ENCODE data around the gene NR4A1. TPM values are rescaled to one million over a fixed set of nuclear protein-coding genes. Genes with fewer than 3 reads are reported as not detected.
A peak's percentile ranks its signal among the peaks of the same experiment; 100 is the strongest.

NR4A1 gene
- total RNA-seq, 1 donor from 2014 or later: 51.0 TPM

DNA sequence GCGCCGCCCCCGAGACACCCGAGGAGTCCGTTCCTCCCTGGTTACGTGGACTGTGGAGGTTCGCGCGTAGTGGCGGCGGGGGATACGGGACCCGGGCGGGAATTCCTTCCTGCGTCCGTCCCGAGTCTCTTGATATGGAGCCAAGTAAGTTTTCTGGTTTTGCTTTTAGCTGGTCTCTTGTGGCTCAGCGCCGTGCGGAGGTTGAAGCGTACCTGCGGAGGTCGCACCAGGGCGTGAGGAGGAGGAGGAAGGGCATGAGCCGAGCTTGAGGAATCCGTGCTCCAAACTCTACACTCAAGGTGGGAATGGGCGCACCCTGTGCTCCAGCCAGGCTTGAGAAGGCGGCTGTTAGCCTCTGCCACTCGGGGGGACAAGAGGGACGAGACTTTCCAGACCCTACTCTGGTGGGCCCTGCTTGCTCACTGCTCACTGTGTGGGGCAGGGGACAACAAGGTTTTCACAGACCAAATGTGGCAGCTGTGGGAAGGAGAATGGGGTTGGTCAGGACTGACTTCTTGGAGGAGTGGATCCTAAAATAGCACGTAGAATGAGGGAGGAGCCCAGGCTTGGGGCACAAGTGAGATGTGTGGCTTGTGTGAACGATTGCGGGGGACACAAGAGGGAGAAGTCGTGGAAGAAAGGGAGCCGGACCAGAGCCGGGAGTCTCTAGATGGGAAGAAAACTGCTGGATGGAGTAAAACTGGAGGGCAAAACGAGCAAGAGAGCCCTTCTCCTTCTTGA is 19.1 kb downstream of the NR4A1 start:
- H3K4me1 Mint-ChIP-seq: peaks cover 56% of the 10 kb centered on the region
- no peak for DNase-seq (ENCODE audit: low read depth, low spot score)
- peaks cover 3% of the 10 kb centered on the region for H3K9me3 Mint-ChIP-seq
- peak overlapping the region; percentile 79 for H3K27ac Mint-ChIP-seq (ENCODE audit: unreplicated experiment)
- TF ChIP-seq, protein P1, sequence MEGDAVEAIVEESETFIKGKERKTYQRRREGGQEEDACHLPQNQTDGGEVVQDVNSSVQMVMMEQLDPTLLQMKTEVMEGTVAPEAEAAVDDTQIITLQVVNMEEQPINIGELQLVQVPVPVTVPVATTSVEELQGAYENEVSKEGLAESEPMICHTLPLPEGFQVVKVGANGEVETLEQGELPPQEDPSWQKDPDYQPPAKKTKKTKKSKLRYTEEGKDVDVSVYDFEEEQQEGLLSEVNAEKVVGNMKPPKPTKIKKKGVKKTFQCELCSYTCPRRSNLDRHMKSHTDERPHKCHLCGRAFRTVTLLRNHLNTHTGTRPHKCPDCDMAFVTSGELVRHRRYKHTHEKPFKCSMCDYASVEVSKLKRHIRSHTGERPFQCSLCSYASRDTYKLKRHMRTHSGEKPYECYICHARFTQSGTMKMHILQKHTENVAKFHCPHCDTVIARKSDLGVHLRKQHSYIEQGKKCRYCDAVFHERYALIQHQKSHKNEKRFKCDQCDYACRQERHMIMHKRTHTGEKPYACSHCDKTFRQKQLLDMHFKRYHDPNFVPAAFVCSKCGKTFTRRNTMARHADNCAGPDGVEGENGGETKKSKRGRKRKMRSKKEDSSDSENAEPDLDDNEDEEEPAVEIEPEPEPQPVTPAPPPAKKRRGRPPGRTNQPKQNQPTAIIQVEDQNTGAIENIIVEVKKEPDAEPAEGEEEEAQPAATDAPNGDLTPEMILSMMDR (conservative IDR thresholded peaks at IDR 0.05): no peak
- peak overlapping the region; percentile 93 for H3K4me3 Mint-ChIP-seq
- H3K36me3 Mint-ChIP-seq (ENCODE audit: low read depth): peaks cover 9% of the 10 kb centered on the region
- H3K27me3 Mint-ChIP-seq (ENCODE audit: low read depth): no peaks in the 10 kb centered on the region

DNA sequence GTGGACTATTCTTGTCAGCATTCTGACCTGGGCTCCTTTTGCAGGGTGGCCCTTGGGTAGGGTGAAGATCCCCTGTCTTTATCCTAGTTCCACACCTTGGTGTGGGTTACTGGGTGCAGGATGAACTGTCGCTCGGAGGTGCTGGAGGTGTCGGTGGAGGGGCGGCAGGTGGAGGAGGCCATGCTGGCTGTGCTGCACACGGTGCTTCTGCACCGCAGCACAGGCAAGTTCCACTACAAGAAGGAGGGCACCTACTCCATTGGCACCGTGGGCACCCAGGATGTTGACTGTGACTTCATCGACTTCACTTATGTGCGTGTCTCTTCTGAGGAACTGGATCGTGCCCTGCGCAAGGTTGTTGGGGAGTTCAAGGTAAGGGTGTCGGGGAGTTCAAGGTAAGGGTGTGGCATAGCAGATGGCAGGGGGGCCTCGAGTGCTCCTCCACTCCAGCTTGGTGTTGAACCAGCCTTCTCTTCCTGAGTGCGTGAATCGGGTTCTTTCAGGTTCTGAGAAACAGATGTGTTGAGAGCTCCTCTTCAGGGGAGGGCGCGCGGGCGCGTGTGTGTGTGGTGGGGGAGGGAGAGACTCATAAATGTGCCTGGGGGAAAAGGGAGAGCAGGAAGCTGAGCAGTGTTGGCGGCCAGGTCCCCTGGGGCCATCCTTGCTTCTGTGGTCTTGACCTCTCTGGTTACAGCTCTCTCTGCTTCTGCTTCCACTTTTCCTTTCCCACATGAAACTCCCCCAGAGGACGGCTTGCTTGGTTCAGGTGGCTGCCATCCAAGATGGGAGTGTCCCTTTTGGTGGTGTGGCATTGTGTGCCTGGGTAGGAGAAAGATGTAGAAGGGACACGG is 22.5 kb downstream of the NR4A1 start:
- peaks cover 46% of the 10 kb centered on the region for H3K4me1 Mint-ChIP-seq
- H3K27me3 Mint-ChIP-seq (ENCODE audit: low read depth): no peaks in the 10 kb centered on the region
- peaks cover 3% of the 10 kb centered on the region for H3K9me3 Mint-ChIP-seq
- peaks cover 14% of the 10 kb centered on the region for H3K36me3 Mint-ChIP-seq (ENCODE audit: low read depth)
- peak overlapping the region; percentile 76 for H3K27ac Mint-ChIP-seq (ENCODE audit: unreplicated experiment)
- DNase-seq (ENCODE audit: low read depth, low spot score): no peak
- TF ChIP-seq, protein P1 (conservative IDR thresholded peaks at IDR 0.05): no peak
- H3K4me3 Mint-ChIP-seq: peak overlapping the region; percentile 27

DNA sequence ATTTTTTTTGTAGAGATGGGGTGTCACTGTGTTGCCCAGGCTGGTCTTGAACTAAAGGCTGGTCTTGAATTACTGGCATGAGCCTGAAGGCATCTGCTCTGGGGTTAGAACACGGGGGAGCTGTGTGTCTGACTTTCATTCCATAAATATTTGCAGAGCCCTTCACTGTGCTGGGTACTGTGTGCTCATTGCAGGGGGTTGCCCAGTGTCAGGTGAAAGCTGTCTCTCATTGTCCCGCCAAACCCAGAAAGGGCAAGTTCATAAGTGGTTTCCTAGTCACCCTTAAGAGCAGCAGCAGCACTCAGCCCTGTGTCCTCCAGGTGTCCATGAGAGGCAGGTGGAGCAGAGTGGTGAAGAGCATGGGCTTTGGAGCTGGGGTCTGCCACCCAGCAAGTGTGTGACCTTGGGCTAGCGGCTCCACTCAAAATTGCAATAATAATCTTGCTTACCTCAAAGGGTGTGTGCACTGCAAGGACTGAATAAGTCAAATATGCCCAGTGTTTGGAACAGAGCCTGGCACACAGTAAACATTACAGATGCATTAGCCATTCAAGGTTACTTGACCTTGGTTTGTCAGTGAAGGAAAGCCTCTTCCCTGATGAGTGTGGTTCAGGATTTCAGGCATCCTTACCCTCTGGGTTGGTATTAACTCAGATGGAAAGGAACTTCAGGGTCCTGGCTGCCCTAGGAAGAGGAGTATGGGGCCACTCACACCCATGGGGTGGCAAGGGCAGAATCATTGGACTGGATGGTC is 23.9 kb downstream of the NR4A1 start:
- Mint-ChIP-seq H3K4me3 (peak overlapping the region; percentile 44), H3K4me1 (peaks cover 35% of the 10 kb centered on the region), H3K9me3 (no peaks in the 10 kb centered on the region), H3K27me3 (ENCODE audit: low read depth) (no peaks in the 10 kb centered on the region), H3K27ac (ENCODE audit: unreplicated experiment) (no peak overlapping the region), H3K36me3 (ENCODE audit: low read depth) (peaks cover 14% of the 10 kb centered on the region)
- DNase-seq (ENCODE audit: low read depth, low spot score): no peak
- TF ChIP-seq, protein P1 (conservative IDR thresholded peaks at IDR 0.05): no peak

DNA sequence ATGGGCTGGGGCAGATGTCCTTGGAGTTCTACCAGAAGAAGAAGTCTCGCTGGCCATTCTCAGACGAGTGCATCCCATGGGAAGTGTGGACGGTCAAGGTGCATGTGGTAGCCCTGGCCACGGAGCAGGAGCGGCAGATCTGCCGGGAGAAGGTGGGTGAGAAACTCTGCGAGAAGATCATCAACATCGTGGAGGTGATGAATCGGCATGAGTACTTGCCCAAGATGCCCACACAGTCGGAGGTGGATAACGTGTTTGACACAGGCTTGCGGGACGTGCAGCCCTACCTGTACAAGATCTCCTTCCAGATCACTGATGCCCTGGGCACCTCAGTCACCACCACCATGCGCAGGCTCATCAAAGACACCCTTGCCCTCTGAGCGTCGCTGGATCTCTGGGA is 25.6 kb downstream of the NR4A1 start:
- TF ChIP-seq, protein P1 (conservative IDR thresholded peaks at IDR 0.05): no peak
- DNase-seq (ENCODE audit: low read depth, low spot score): no peak
- H3K27me3 Mint-ChIP-seq (ENCODE audit: low read depth): no peaks in the 10 kb centered on the region
- peaks cover 14% of the 10 kb centered on the region for H3K36me3 Mint-ChIP-seq (ENCODE audit: low read depth)
- H3K4me1 Mint-ChIP-seq: peaks cover 25% of the 10 kb centered on the region
- no peak overlapping the region for H3K4me3 Mint-ChIP-seq
- no peaks in the 10 kb centered on the region for H3K9me3 Mint-ChIP-seq
- peak overlapping the region; percentile 57 for H3K27ac Mint-ChIP-seq (ENCODE audit: unreplicated experiment)

DNA sequence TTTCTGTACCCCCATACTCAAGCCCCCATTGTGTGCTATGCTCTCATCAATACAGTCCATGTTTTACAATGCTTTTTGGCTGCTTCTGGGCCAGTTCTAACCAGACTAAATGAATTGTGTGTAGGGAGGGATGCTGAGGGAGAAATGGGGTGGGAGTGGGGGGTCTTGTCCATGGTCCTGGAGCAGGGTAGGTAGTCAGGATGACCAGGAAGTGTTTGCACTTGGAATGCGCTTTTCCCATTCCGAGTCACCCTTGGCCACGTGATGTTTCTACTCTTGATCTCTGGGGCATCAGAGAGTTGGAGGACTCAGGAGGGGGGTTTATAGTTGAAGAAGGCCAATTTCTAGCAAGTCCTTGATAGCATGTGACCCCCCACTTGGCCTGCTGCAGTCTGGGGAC is 27.0 kb downstream of the NR4A1 start:
- H3K36me3 Mint-ChIP-seq (ENCODE audit: low read depth): peaks cover 9% of the 10 kb centered on the region
- H3K4me3 Mint-ChIP-seq: no peak overlapping the region
- no peak for DNase-seq (ENCODE audit: low read depth, low spot score)
- H3K27ac Mint-ChIP-seq (ENCODE audit: unreplicated experiment): no peak overlapping the region
- TF ChIP-seq, protein P1 (conservative IDR thresholded peaks at IDR 0.05): no peak
- H3K4me1 Mint-ChIP-seq: peaks cover 24% of the 10 kb centered on the region
- H3K9me3 Mint-ChIP-seq: no peaks in the 10 kb centered on the region
- H3K27me3 Mint-ChIP-seq (ENCODE audit: low read depth): no peaks in the 10 kb centered on the region

Measured in neural crest cell (in vitro differentiated cells).